Right cardiac atrium (tissue), 5 donors: ENCODE measurements around the gene KRTAP19-8. TPM values are rescaled to one million over a fixed set of nuclear protein-coding genes. Genes with fewer than 3 reads are reported as not detected.

Experiments
- ATAC-seq, 2 donors: fragments of 200-7000 bp; cut with Tn5 transposase; one replicate each; pipeline versions ENCODE4 v1.8.0 to v1.9.1; 2020; ENCODE audit warnings: moderate library complexity in 2 of 2, mild to moderate bottlenecking in 1 of 2
- DNase-seq, 3 donors: peaks; one replicate each; pipeline ENCODE4 v3.0.0-alpha.2; 2020
- H3K27ac ChIP-seq: one replicate; pipeline ENCODE4 v1.5.1; 2013; ENCODE audit warnings: mild to moderate bottlenecking, low read length, control low read depth, moderate library complexity
- H3K27me3 ChIP-seq: one replicate; pipeline ENCODE4 v1.6.1; 2013; ENCODE audit not compliant: control insufficient read depth, insufficient read depth
- H3K4me1 ChIP-seq: one replicate; pipeline ENCODE4 v1.6.1; 2013; ENCODE audit warnings: low read length; ENCODE audit not compliant: control insufficient read depth, insufficient read depth
- H3K4me3 ChIP-seq: one replicate; pipeline ENCODE4 v1.5.1; 2013; ENCODE audit warnings: low read length, control low read depth
- H3K9me3 ChIP-seq: one replicate; pipeline ENCODE4 v1.6.1; 2013; ENCODE audit warnings: low read length; ENCODE audit not compliant: control insufficient read depth
- WGBS: extraction: QIAGEN DNeasy Blood & Tissue Kit; methylation state at CpG from one replicate; pipeline ENCODE4 v1.1.7; 2013; 5-methylcytosine and 5-hydroxymethylcytosine counted together
- intact Hi-C, 4 donors: fragments of 100-400 bp; cut with DNase I; formaldehyde crosslinking; loops; one replicate each; pipeline versions ENCODE4 v1.11.0 to v1.14.0; 2022 to 2023
- polyA plus RNA-seq: library from polyadenylated mRNA; stranded (reverse); fragments of 200-250 nt; gene quantifications from one replicate; pipeline ENCODE4 v1.2.3, GENCODE V29; 2013
- total RNA-seq, 4 donors: library from RNA; stranded (reverse); fragmentation: NEBNext Ultra II Directional; extraction: Animal tissue kit (Norgen Biotek cat#: 25700); gene quantifications; one replicate each; pipeline ENCODE4 v1.2.1, GENCODE V29; 2021
- donor health status: healthy with polysubstance abuse.
- donor health status: DM: no; HTN: yes; CAD: no.
- donor health status: DM: no; HTN: no; CAD: no.
- donor health status: DM: no; HTN: yes; CAD: no; lungs with severe emphysema.
- donor health status: DM: yes; HTN: yes; CAD: no.

KRTAP19-8 gene
- total and polyA plus RNA-seq, 5 donors, result not detected

- H3K4me1 ChIP-seq, result no peaks in the 10 kb centered on the region
- ATAC-seq, result no peak
- peak in 2 of 3 donors; percentile 10 to 24 for DNase-seq
- 62% methylated on average over 5 of the region's 5 CpGs for WGBS
- H3K27ac ChIP-seq, result no peak overlapping the region
- H3K27me3 ChIP-seq, result no peaks in the 10 kb centered on the region
- no peak overlapping the region for H3K4me3 ChIP-seq
- no peaks in the 10 kb centered on the region for H3K9me3 ChIP-seq
- intact Hi-C loops, result no loop called here
Measured at GRCh38 chr21:31043471-31043870, 5.2 kb upstream of the KRTAP19-8 start.

GRCh38 chr21:31042080-31042464 lies 3.8 kb upstream of the KRTAP19-8 start:
- Histone ChIP-seq H3K27me3 (no peaks in the 10 kb centered on the region), H3K27ac (no peak overlapping the region), H3K4me3 (no peak overlapping the region), H3K9me3 (no peaks in the 10 kb centered on the region), H3K4me1 (no peaks in the 10 kb centered on the region)
- intact Hi-C loops, result no loop called here
- no peak for ATAC-seq
- no peak for DNase-seq
- WGBS, result 68% methylated on average over 1 of the region's 1 CpG

- intact Hi-C loops, result no loop called here
- WGBS, result 51% methylated on average over 11 of the region's 11 CpGs
Measured at GRCh38 chr21:31041295-31042079, 3.2 kb upstream of the KRTAP19-8 start.

GRCh38 chr21:31034378-31034777 lies 3.9 kb downstream of the KRTAP19-8 start:
- H3K27me3 ChIP-seq, result no peaks in the 10 kb centered on the region
- no peaks in the 10 kb centered on the region for H3K4me1 ChIP-seq
- H3K4me3 ChIP-seq, result no peak overlapping the region
- H3K27ac ChIP-seq, result no peak overlapping the region
- no peaks in the 10 kb centered on the region for H3K9me3 ChIP-seq
- intact Hi-C loops, result no loop called here
- DNase-seq (no peak), ATAC-seq (no peak)

More at GRCh38 chr21:31041295-31042079, 3.2 kb upstream of the KRTAP19-8 start:
- Histone ChIP-seq H3K4me1 (no peaks in the 10 kb centered on the region), H3K27me3 (no peaks in the 10 kb centered on the region), H3K27ac (no peak overlapping the region), H3K4me3 (no peak overlapping the region), H3K9me3 (no peaks in the 10 kb centered on the region)
- ATAC-seq (no peak), DNase-seq (no peak)

- Histone ChIP-seq H3K27me3 (no peaks in the 10 kb centered on the region), H3K4me3 (no peak overlapping the region), H3K4me1 (no peaks in the 10 kb centered on the region), H3K27ac (no peak overlapping the region), H3K9me3 (no peaks in the 10 kb centered on the region)
- 87% methylated on average over 3 of the region's 3 CpGs for WGBS
- DNase-seq (no peak), ATAC-seq (no peak)
- intact Hi-C loops, result no loop called here
Measured at GRCh38 chr21:31030367-31031106, 7.7 kb downstream of the KRTAP19-8 start.

GRCh38 chr21:31023680-31024079 lies 14.6 kb downstream of the KRTAP19-8 start:
- no peak for ATAC-seq
- intact Hi-C loops, result no loop called here
- 55% methylated on average over 3 of the region's 3 CpGs for whole genome bisulfite sequencing

GRCh38 chr21:31022306-31022705 lies 16.0 kb downstream of the KRTAP19-8 start:
- Histone ChIP-seq H3K4me1 (no peaks in the 10 kb centered on the region), H3K27ac (no peak overlapping the region), H3K4me3 (no peak overlapping the region), H3K27me3 (no peaks in the 10 kb centered on the region), H3K9me3 (no peaks in the 10 kb centered on the region)
- ATAC-seq, result no peak
- intact Hi-C loops, result no loop called here
- DNase-seq, result no peak
- WGBS, result 61% methylated on average over 4 of the region's 4 CpGs

More at GRCh38 chr21:31023680-31024079, 14.6 kb downstream of the KRTAP19-8 start:
- no peak overlapping the region for H3K4me3 ChIP-seq
- no peaks in the 10 kb centered on the region for H3K27me3 ChIP-seq
- DNase-seq, result no peak
- no peaks in the 10 kb centered on the region for H3K9me3 ChIP-seq
- H3K4me1 ChIP-seq, result no peaks in the 10 kb centered on the region
- no peak overlapping the region for H3K27ac ChIP-seq

- no peak overlapping the region for H3K4me3 ChIP-seq
- no peak for DNase-seq
- H3K27ac ChIP-seq, result no peak overlapping the region
- 64% methylated on average over 2 of the region's 2 CpGs for WGBS
- intact Hi-C loops, result no loop called here
- no peaks in the 10 kb centered on the region for H3K27me3 ChIP-seq
- no peaks in the 10 kb centered on the region for H3K9me3 ChIP-seq
- no peaks in the 10 kb centered on the region for H3K4me1 ChIP-seq
- ATAC-seq, result no peak
Measured at GRCh38 chr21:31018232-31018631, 20.0 kb downstream of the KRTAP19-8 start.

- Histone ChIP-seq H3K27ac (no peak overlapping the region), H3K4me3 (no peak overlapping the region), H3K27me3 (no peaks in the 10 kb centered on the region), H3K9me3 (no peaks in the 10 kb centered on the region), H3K4me1 (no peaks in the 10 kb centered on the region)
- intact Hi-C loops, result no loop called here
- 64% methylated on average over 2 of the region's 2 CpGs for WGBS
- DNase-seq, result no peak
- ATAC-seq, result no peak
Measured at GRCh38 chr21:31014891-31015290, 23.4 kb downstream of the KRTAP19-8 start.

- H3K27me3 ChIP-seq, result no peaks in the 10 kb centered on the region
- no peak overlapping the region for H3K4me3 ChIP-seq
- 79% methylated on average over 4 of the region's 4 CpGs for WGBS
- no peaks in the 10 kb centered on the region for H3K4me1 ChIP-seq
- no peak overlapping the region for H3K27ac ChIP-seq
- ATAC-seq, result no peak
- no peak for DNase-seq
- intact Hi-C loops, result no loop called here
- H3K9me3 ChIP-seq, result no peaks in the 10 kb centered on the region
Measured at GRCh38 chr21:31012133-31013089, 25.9 kb downstream of the KRTAP19-8 start.
